ENCODE results near the gene PNMA8B.

Gene PNMA8B

DNA sequence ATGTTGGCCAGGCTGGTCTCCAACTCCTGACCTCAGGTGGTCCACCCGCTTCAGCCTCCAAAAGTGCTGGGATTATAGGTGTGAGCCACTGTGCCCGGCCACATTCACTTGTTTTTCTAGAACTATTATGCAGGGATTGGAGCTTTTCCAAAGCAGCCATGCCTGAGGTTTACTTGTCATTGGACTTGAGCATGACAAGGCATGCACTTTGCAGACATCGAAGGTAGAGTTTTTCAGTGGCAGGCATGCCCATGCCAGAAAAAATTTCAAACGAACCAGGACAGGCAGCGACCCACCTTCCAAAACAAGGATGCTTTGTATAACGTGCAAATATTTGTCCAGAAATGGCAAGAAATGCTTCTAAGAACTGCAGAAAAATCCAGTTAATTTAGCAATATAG is 42.0 kb downstream of the PNMA8B start:
- no peak for ATAC-seq
- TF ChIP-seq ZFP30 (CRISPR knock-in tag; IDR thresholded peaks at IDR 0.05) (no peak), RARB (CRISPR knock-in tag; IDR thresholded peaks at IDR 0.05) (no peak), TOX (CRISPR knock-in tag; IDR thresholded peaks at IDR 0.05; ENCODE audit: borderline replicate concordance) (no peak)
- TF ChIP-seq, protein P1, sequence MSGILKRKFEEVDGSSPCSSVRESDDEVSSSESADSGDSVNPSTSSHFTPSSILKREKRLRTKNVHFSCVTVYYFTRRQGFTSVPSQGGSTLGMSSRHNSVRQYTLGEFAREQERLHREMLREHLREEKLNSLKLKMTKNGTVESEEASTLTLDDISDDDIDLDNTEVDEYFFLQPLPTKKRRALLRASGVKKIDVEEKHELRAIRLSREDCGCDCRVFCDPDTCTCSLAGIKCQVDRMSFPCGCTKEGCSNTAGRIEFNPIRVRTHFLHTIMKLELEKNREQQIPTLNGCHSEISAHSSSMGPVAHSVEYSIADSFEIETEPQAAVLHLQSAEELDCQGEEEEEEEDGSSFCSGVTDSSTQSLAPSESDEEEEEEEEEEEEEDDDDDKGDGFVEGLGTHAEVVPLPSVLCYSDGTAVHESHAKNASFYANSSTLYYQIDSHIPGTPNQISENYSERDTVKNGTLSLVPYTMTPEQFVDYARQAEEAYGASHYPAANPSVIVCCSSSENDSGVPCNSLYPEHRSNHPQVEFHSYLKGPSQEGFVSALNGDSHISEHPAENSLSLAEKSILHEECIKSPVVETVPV (CRISPR knock-in tag; IDR thresholded peaks at IDR 0.05): no peak
- TF ChIP-seq, protein P2, sequence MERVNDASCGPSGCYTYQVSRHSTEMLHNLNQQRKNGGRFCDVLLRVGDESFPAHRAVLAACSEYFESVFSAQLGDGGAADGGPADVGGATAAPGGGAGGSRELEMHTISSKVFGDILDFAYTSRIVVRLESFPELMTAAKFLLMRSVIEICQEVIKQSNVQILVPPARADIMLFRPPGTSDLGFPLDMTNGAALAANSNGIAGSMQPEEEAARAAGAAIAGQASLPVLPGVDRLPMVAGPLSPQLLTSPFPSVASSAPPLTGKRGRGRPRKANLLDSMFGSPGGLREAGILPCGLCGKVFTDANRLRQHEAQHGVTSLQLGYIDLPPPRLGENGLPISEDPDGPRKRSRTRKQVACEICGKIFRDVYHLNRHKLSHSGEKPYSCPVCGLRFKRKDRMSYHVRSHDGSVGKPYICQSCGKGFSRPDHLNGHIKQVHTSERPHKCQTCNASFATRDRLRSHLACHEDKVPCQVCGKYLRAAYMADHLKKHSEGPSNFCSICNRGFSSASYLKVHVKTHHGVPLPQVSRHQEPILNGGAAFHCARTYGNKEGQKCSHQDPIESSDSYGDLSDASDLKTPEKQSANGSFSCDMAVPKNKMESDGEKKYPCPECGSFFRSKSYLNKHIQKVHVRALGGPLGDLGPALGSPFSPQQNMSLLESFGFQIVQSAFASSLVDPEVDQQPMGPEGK (CRISPR knock-in tag; IDR thresholded peaks at IDR 0.05; ENCODE audit: borderline replicate concordance): no peak

DNA sequence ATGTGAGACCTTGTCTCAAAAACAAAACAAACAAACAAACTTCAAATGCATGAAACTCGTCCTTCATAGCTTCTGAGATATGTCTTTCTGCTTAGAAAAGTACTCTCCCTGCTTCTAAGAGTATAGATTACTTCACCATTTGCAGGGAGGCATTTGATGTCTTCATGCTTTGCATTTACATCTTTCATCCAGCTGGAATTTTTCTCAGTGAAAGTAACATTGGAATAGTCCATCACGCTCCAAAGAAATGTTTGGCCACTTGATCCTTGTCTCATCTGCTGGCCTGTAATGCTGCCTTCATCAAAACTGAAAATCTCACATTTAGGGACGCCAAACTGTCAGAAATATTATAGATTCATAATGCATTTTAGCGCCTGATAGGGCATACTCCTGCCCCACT is 43.5 kb downstream of the PNMA8B start:
- ATAC-seq: no peak
- no peak for TF ChIP-seq BACH2 (CRISPR knock-in tag; IDR thresholded peaks at IDR 0.05; ENCODE audit: borderline replicate concordance)
- TF ChIP-seq ISL1 (CRISPR knock-in tag; IDR thresholded peaks at IDR 0.05): no peak
- no peak for TF ChIP-seq PPARA (CRISPR knock-in tag; IDR thresholded peaks at IDR 0.05; ENCODE audit: borderline replicate concordance)
- TF ChIP-seq, protein P3, sequence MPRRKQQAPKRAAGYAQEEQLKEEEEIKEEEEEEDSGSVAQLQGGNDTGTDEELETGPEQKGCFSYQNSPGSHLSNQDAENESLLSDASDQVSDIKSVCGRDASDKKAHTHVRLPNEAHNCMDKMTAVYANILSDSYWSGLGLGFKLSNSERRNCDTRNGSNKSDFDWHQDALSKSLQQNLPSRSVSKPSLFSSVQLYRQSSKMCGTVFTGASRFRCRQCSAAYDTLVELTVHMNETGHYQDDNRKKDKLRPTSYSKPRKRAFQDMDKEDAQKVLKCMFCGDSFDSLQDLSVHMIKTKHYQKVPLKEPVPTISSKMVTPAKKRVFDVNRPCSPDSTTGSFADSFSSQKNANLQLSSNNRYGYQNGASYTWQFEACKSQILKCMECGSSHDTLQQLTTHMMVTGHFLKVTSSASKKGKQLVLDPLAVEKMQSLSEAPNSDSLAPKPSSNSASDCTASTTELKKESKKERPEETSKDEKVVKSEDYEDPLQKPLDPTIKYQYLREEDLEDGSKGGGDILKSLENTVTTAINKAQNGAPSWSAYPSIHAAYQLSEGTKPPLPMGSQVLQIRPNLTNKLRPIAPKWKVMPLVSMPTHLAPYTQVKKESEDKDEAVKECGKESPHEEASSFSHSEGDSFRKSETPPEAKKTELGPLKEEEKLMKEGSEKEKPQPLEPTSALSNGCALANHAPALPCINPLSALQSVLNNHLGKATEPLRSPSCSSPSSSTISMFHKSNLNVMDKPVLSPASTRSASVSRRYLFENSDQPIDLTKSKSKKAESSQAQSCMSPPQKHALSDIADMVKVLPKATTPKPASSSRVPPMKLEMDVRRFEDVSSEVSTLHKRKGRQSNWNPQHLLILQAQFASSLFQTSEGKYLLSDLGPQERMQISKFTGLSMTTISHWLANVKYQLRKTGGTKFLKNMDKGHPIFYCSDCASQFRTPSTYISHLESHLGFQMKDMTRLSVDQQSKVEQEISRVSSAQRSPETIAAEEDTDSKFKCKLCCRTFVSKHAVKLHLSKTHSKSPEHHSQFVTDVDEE (CRISPR knock-in tag; IDR thresholded peaks at IDR 0.05): no peak
- TF ChIP-seq, protein P1 (CRISPR knock-in tag; IDR thresholded peaks at IDR 0.05): no peak
- TF ChIP-seq ZNF8 (CRISPR knock-in tag; IDR thresholded peaks at IDR 0.05): no peak
- TF ChIP-seq RARB (CRISPR knock-in tag; IDR thresholded peaks at IDR 0.05): no peak
- TF ChIP-seq, protein P4, sequence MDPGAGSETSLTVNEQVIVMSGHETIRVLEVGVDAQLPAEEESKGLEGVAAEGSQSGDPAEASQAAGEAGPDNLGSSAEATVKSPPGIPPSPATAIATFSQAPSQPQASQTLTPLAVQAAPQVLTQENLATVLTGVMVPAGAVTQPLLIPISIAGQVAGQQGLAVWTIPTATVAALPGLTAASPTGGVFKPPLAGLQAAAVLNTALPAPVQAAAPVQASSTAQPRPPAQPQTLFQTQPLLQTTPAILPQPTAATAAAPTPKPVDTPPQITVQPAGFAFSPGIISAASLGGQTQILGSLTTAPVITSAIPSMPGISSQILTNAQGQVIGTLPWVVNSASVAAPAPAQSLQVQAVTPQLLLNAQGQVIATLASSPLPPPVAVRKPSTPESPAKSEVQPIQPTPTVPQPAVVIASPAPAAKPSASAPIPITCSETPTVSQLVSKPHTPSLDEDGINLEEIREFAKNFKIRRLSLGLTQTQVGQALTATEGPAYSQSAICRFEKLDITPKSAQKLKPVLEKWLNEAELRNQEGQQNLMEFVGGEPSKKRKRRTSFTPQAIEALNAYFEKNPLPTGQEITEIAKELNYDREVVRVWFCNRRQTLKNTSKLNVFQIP (CRISPR knock-in tag; IDR thresholded peaks at IDR 0.05; ENCODE audit: borderline replicate concordance, low read depth): no peak
- TF ChIP-seq ESRRG (CRISPR knock-in tag; IDR thresholded peaks at IDR 0.05): no peak
- TF ChIP-seq TCF4 (CRISPR knock-in tag; IDR thresholded peaks at IDR 0.05; ENCODE audit: borderline replicate concordance): no peak

DNA sequence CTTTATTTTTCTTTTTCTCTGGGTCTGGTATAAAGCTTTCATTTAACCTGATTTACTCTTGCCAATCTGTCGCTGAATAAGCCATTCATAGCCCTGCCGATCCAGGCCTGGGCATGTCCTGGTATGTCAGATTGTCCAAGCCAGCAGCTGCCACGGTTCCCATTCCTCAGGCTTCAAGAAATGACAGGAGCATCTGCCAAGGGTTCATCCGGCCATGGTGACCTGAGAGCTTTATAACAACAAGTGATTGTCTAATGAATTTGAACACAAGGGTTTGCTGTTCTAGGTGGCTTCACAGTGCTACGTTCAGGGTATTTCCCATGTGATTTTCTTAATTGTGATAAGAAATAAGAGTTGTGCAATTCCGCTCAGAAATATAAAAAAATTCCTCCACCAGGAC is 44.3 kb downstream of the PNMA8B start:
- ATAC-seq: no peak
- no peak for TF ChIP-seq OSR1 (CRISPR knock-in tag; IDR thresholded peaks at IDR 0.05)
- TF ChIP-seq ZNF70 (CRISPR knock-in tag; IDR thresholded peaks at IDR 0.05): no peak
- TF ChIP-seq ESRRG (CRISPR knock-in tag; IDR thresholded peaks at IDR 0.05): no peak
- no peak for TF ChIP-seq GLIS3 (CRISPR knock-in tag; IDR thresholded peaks at IDR 0.05)
- TF ChIP-seq, protein P5, sequence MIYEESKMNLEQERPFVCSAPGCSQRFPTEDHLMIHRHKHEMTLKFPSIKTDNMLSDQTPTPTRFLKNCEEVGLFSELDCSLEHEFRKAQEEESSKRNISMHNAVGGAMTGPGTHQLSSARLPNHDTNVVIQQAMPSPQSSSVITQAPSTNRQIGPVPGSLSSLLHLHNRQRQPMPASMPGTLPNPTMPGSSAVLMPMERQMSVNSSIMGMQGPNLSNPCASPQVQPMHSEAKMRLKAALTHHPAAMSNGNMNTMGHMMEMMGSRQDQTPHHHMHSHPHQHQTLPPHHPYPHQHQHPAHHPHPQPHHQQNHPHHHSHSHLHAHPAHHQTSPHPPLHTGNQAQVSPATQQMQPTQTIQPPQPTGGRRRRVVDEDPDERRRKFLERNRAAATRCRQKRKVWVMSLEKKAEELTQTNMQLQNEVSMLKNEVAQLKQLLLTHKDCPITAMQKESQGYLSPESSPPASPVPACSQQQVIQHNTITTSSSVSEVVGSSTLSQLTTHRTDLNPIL (CRISPR knock-in tag; IDR thresholded peaks at IDR 0.05; ENCODE audit: low read depth): no peak
- no peak for TF ChIP-seq ISL1 (CRISPR knock-in tag; IDR thresholded peaks at IDR 0.05)

DNA sequence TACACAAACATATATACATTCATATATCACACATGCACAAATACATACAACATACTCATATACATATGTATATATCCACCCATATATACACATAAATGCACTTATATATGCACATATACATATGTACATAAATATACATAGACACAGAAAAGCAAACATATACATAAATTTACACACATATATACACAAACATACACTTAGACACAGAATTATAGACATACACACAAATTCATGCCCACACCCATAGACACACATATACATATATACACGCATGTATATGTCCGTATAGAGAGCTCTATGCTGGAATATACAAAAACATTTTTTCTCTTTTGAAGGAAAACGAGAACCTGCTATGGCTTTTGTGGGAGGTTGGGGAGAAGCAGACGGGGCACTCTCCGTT is 44.9 kb downstream of the PNMA8B start:
- TF ChIP-seq ZFP3 (CRISPR knock-in tag; IDR thresholded peaks at IDR 0.05) (no peak), ISL1 (CRISPR knock-in tag; IDR thresholded peaks at IDR 0.05) (no peak), ARNTL (CRISPR knock-in tag; IDR thresholded peaks at IDR 0.05; ENCODE audit: borderline replicate concordance, low read depth) (no peak), SNAI2 (CRISPR knock-in tag; IDR thresholded peaks at IDR 0.05) (no peak), ZNF70 (CRISPR knock-in tag; IDR thresholded peaks at IDR 0.05) (no peak), ZFP30 (CRISPR knock-in tag; IDR thresholded peaks at IDR 0.05) (no peak)
- TF ChIP-seq, protein P5 (CRISPR knock-in tag; IDR thresholded peaks at IDR 0.05; ENCODE audit: low read depth): no peak
- TF ChIP-seq, protein P3 (CRISPR knock-in tag; IDR thresholded peaks at IDR 0.05): no peak
- ATAC-seq: no peak
